ENCODE data around the gene TAX1BP1.

GRCh38 chr7:27840760-27841364 lies 100.9 kb downstream of the TAX1BP1 start:
- no peak for TF ChIP-seq CTCF (IDR thresholded peaks at IDR 0.05)
- TF ChIP-seq POLR2A (IDR thresholded peaks at IDR 0.05): no peak
